GM12874 (cell line): Measurements from ENCODE around the gene ACTN2.

Experiments
- CTCF ChIP-seq: IDR thresholded peaks from 2 replicates; pipeline ENCODE4 v1.5.1; 2011; ENCODE audit warnings: low read depth, mild to moderate bottlenecking, control low read depth, low read length, moderate library complexity; ENCODE audit not compliant: insufficient read depth

ACTN2 gene

GRCh38 chr1:236795757-236796667 lies 109.7 kb downstream of the ACTN2 start:
- TF ChIP-seq CTCF: no peak

GRCh38 chr1:236799001-236799400 lies 112.7 kb downstream of the ACTN2 start:
- no peak for TF ChIP-seq CTCF

- TF ChIP-seq CTCF: no peak
These were observed 113.8 kb downstream of the ACTN2 start for GRCh38 chr1:236800002-236800620.

GRCh38 chr1:236800623-236801022 lies 114.3 kb downstream of the ACTN2 start:
- TF ChIP-seq CTCF: no peak

- TF ChIP-seq CTCF: no peak
These were observed 116.0 kb downstream of the ACTN2 start for GRCh38 chr1:236802264-236802663.

- TF ChIP-seq CTCF: no peak
These were observed 120.3 kb downstream of the ACTN2 start for GRCh38 chr1:236806634-236807033.

GRCh38 chr1:236808005-236808404 lies 121.7 kb downstream of the ACTN2 start:
- TF ChIP-seq CTCF: no peak
